Measurements from ENCODE around the gene HYLS1.

HYLS1 gene

GRCh38 chr11:125947419-125948277 is 60.2 kb downstream of the HYLS1 start:
- TF ChIP-seq REST (IDR thresholded peaks at IDR 0.05; ENCODE audit: low read depth) (no peak), YY1 (IDR thresholded peaks at IDR 0.05; ENCODE audit: low read depth) (no peak), MAX (IDR thresholded peaks at IDR 0.05) (no peak), FOXM1 (IDR thresholded peaks at IDR 0.05; ENCODE audit: borderline replicate concordance, low read depth) (no peak), RAD21 (IDR thresholded peaks at IDR 0.05; ENCODE audit: low read depth) (no peak), USF1 (IDR thresholded peaks at IDR 0.05) (no peak)

GRCh38 chr11:125948278-125949051 is 61.0 kb downstream of the HYLS1 start:
- TF ChIP-seq USF1 (IDR thresholded peaks at IDR 0.05) (no peak), EGR1 (IDR thresholded peaks at IDR 0.05) (no peak), TEAD4 (IDR thresholded peaks at IDR 0.05) (no peak), CREB1 (IDR thresholded peaks at IDR 0.05; ENCODE audit: low read depth) (no peak), EP300 (IDR thresholded peaks at IDR 0.05; ENCODE audit: borderline replicate concordance) (no peak), YY1 (IDR thresholded peaks at IDR 0.05; ENCODE audit: low read depth) (no peak), TCF12 (IDR thresholded peaks at IDR 0.05; ENCODE audit: low read depth) (no peak), CEBPB (IDR thresholded peaks at IDR 0.05) (no peak), FOXM1 (IDR thresholded peaks at IDR 0.05; ENCODE audit: borderline replicate concordance, low read depth) (no peak), ZBTB7A (IDR thresholded peaks at IDR 0.05; ENCODE audit: low read depth) (no peak), NFIC (IDR thresholded peaks at IDR 0.05) (no peak)

GRCh38 chr11:125949271-125950177 is 62.1 kb downstream of the HYLS1 start:
- TF ChIP-seq CEBPB (IDR thresholded peaks at IDR 0.05) (no peak), RAD21 (IDR thresholded peaks at IDR 0.05; ENCODE audit: low read depth) (no peak), FOXM1 (IDR thresholded peaks at IDR 0.05; ENCODE audit: borderline replicate concordance, low read depth) (no peak), MAX (IDR thresholded peaks at IDR 0.05) (no peak), CREB1 (IDR thresholded peaks at IDR 0.05; ENCODE audit: low read depth) (no peak), ZBTB7A (IDR thresholded peaks at IDR 0.05; ENCODE audit: low read depth) (no peak), REST (IDR thresholded peaks at IDR 0.05; ENCODE audit: low read depth) (no peak), TEAD4 (IDR thresholded peaks at IDR 0.05) (no peak)

- no peak for TF ChIP-seq EP300 (IDR thresholded peaks at IDR 0.05; ENCODE audit: borderline replicate concordance)
- TF ChIP-seq TAF1 (IDR thresholded peaks at IDR 0.05; ENCODE audit: low read depth): no peak
- no peak for TF ChIP-seq NFIC (IDR thresholded peaks at IDR 0.05)
- TF ChIP-seq USF1 (IDR thresholded peaks at IDR 0.05): no peak
- no peak for TF ChIP-seq EGR1 (IDR thresholded peaks at IDR 0.05)
- TF ChIP-seq RAD21 (IDR thresholded peaks at IDR 0.05; ENCODE audit: low read depth): no peak
- no peak for TF ChIP-seq TCF12 (IDR thresholded peaks at IDR 0.05; ENCODE audit: low read depth)
These were observed 62.7 kb downstream of the HYLS1 start for GRCh38 chr11:125950178-125950490.

Measured in Ishikawa (cell line).